ENCODE results near the gene SOX6. TPM values are rescaled to one million over a fixed set of nuclear protein-coding genes. Genes with fewer than 3 reads are reported as not detected.

SOX6 gene
- total RNA-seq, 1 donor from 2014 or later, result 24.9 TPM

- Mint-ChIP-seq H3K27me3 (no peaks in the 10 kb centered on the region), H3K4me3 (no peak overlapping the region), H3K36me3 (no peaks in the 10 kb centered on the region), H3K4me1 (ENCODE audit: unreplicated experiment) (peaks cover 37% of the 10 kb centered on the region), H3K9me3 (no peaks in the 10 kb centered on the region), H3K27ac (peak overlapping the region; percentile 96)
- TF ChIP-seq CTCF (conservative IDR thresholded peaks at IDR 0.05), result no peak
- no peak for DNase-seq (ENCODE audit: extremely low spot score, unreplicated experiment)
These were observed 386.5 kb downstream of the SOX6 start for GRCh38 chr11:15969701-15970329.

- Mint-ChIP-seq H3K4me3 (peak overlapping the region; percentile 75), H3K4me1 (ENCODE audit: unreplicated experiment) (peaks cover 42% of the 10 kb centered on the region), H3K36me3 (no peaks in the 10 kb centered on the region), H3K9me3 (no peaks in the 10 kb centered on the region), H3K27me3 (no peaks in the 10 kb centered on the region), H3K27ac (peak overlapping the region; percentile 96)
- no peak for DNase-seq (ENCODE audit: extremely low spot score, unreplicated experiment)
- TF ChIP-seq CTCF (conservative IDR thresholded peaks at IDR 0.05), result no peak
These were observed 387.1 kb downstream of the SOX6 start for GRCh38 chr11:15969281-15969680.

- Mint-ChIP-seq H3K4me1 (ENCODE audit: unreplicated experiment) (peaks cover 44% of the 10 kb centered on the region), H3K27ac (peak overlapping the region; percentile 96), H3K36me3 (no peaks in the 10 kb centered on the region), H3K27me3 (no peaks in the 10 kb centered on the region), H3K4me3 (peak overlapping the region; percentile 54), H3K9me3 (no peaks in the 10 kb centered on the region)
- no peak for DNase-seq (ENCODE audit: extremely low spot score, unreplicated experiment)
- no peak for TF ChIP-seq CTCF (conservative IDR thresholded peaks at IDR 0.05)
These were observed 387.8 kb downstream of the SOX6 start for GRCh38 chr11:15968461-15969130.

GRCh38 chr11:15967966-15968365 lies 388.4 kb downstream of the SOX6 start:
- peaks cover 44% of the 10 kb centered on the region for H3K4me1 Mint-ChIP-seq (ENCODE audit: unreplicated experiment)
- H3K9me3 Mint-ChIP-seq, result no peaks in the 10 kb centered on the region
- H3K27me3 Mint-ChIP-seq, result no peaks in the 10 kb centered on the region
- H3K36me3 Mint-ChIP-seq, result no peaks in the 10 kb centered on the region
- TF ChIP-seq CTCF (conservative IDR thresholded peaks at IDR 0.05), result no peak
- H3K4me3 Mint-ChIP-seq, result peak overlapping the region; percentile 5
- H3K27ac Mint-ChIP-seq, result peak overlapping the region; percentile 96
- no peak for DNase-seq (ENCODE audit: extremely low spot score, unreplicated experiment)

GRCh38 chr11:15967166-15967565 lies 389.2 kb downstream of the SOX6 start:
- H3K27ac Mint-ChIP-seq, result peak overlapping the region; percentile 72

More at GRCh38 chr11:15967166-15967565, 389.2 kb downstream of the SOX6 start:
- no peak overlapping the region for H3K4me3 Mint-ChIP-seq
- peaks cover 44% of the 10 kb centered on the region for H3K4me1 Mint-ChIP-seq (ENCODE audit: unreplicated experiment)
- no peaks in the 10 kb centered on the region for H3K9me3 Mint-ChIP-seq
- DNase-seq (ENCODE audit: extremely low spot score, unreplicated experiment), result no peak
- H3K36me3 Mint-ChIP-seq, result no peaks in the 10 kb centered on the region
- TF ChIP-seq CTCF (conservative IDR thresholded peaks at IDR 0.05), result no peak
- H3K27me3 Mint-ChIP-seq, result no peaks in the 10 kb centered on the region

Measured in type B pancreatic cell (in vitro differentiated cells).